BE2C (cell line): Measurements from ENCODE around the gene WRAP53.

Source experiments
- DNase-seq: peaks from one replicate; pipeline ENCODE4 v3.0.0-alpha.2; 2020
- H3K27me3 ChIP-seq: fragments of 250-450 bp; sonication (Bioruptor Pico); 2 replicates; pipeline ENCODE4 v1.5.1; 2020; ENCODE audit warnings: mild to moderate bottlenecking
- H3K36me3 ChIP-seq: fragments of 250-450 bp; sonication (Bioruptor Pico); 2 replicates; pipeline ENCODE4 v1.5.1; 2020; ENCODE audit warnings: mild to moderate bottlenecking
- H3K4me1 ChIP-seq: fragments of 250-450 bp; sonication (Bioruptor Pico); 2 replicates; pipeline ENCODE4 v1.5.1; 2020
- H3K4me3 ChIP-seq: 2 replicates; pipeline ENCODE4 v1.5.1; 2011; ENCODE audit warnings: low read depth, low read length
- H3K9me3 ChIP-seq: fragments of 250-450 bp; sonication (Bioruptor Pico); 2 replicates; pipeline ENCODE4 v1.5.1; 2020
- TF ChIP-seq, protein P1 (sequence below): IDR thresholded peaks from 2 replicates; pipeline ENCODE4 v1.5.1; 2012; ENCODE audit warnings: mild to moderate bottlenecking, low read depth, low read length

The WRAP53 gene

DNA sequence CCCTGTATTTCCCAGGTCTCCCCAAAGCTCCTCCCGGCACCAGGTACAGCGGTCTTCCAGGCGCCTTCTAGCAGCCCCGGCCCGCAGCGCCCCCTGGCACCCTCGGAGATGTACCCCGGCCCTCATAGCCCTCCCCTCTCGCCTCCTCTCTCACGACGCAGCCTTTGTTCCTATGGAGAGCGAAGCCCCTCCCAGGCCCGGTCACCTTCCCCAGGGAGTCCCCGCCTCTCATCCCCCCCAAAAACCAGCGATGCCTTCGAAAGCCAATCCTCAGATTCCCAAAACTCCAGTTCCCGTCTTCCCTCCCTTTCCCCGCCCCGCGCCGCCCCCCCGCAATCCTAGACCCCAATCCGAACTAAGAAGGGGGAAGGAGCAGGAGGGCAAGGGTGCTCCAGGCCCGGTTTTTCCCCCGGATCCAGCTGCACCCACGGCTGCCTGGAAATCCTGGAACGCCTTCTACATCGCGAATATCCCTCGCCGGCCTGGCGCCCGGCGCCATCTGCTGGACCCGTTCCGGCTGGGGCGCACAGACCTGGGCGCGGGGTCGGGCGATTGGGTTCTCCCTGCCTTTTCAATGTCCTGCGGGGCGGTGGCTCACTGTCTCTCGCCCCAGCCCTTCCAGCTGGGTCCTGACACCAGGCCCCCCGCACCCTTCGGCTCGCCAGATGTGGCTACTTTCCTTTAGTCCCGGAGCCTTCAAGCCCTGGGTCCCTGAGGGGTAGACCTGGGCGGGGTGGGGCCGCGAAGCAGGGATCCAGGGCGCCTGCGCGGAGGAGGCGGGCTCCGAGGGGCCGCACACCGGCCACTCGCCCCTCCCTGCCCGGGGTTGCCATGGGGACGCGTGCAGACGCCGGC is 28.9 kb downstream of the WRAP53 start, which contains the start of gene DNAH2:
Gene DNAH2, plus strand, starts transcription at position 844 of the 855 bp plus-strand sequence. CDS start 1,991 bp downstream, outside the sequence.
- no peaks in the 10 kb centered on the region for H3K4me1 ChIP-seq
- peak; percentile 87 for DNase-seq
- H3K36me3 ChIP-seq: no peaks in the 10 kb centered on the region
- no peaks in the 10 kb centered on the region for H3K9me3 ChIP-seq
- TF ChIP-seq, protein P1, sequence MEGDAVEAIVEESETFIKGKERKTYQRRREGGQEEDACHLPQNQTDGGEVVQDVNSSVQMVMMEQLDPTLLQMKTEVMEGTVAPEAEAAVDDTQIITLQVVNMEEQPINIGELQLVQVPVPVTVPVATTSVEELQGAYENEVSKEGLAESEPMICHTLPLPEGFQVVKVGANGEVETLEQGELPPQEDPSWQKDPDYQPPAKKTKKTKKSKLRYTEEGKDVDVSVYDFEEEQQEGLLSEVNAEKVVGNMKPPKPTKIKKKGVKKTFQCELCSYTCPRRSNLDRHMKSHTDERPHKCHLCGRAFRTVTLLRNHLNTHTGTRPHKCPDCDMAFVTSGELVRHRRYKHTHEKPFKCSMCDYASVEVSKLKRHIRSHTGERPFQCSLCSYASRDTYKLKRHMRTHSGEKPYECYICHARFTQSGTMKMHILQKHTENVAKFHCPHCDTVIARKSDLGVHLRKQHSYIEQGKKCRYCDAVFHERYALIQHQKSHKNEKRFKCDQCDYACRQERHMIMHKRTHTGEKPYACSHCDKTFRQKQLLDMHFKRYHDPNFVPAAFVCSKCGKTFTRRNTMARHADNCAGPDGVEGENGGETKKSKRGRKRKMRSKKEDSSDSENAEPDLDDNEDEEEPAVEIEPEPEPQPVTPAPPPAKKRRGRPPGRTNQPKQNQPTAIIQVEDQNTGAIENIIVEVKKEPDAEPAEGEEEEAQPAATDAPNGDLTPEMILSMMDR: peak; percentile 40
- H3K27me3 ChIP-seq: peaks cover 4% of the 10 kb centered on the region; the same call in 1 of the 2 replicates
- peak within 1 kb of the TSS; percentile 55 for H3K4me3 ChIP-seq

GRCh38 chr17:7717756-7718350 is 29.6 kb downstream of the WRAP53 start:
- DNase-seq: no peak
- no peaks in the 10 kb centered on the region for H3K4me1 ChIP-seq
- peak overlapping the region; percentile 55 for H3K4me3 ChIP-seq

GRCh38 chr17:7719661-7720060 is 31.4 kb downstream of the WRAP53 start:
- no peak for DNase-seq
- Histone ChIP-seq H3K4me3 (no peak overlapping the region), H3K36me3 (no peaks in the 10 kb centered on the region), H3K4me1 (no peaks in the 10 kb centered on the region), H3K27me3 (peaks cover 7% of the 10 kb centered on the region; the same call in 1 of the 2 replicates), H3K9me3 (no peaks in the 10 kb centered on the region)
- TF ChIP-seq, protein P1: no peak

More at GRCh38 chr17:7717756-7718350, 29.6 kb downstream of the WRAP53 start:
- TF ChIP-seq, protein P1: no peak
- Histone ChIP-seq H3K36me3 (no peaks in the 10 kb centered on the region), H3K27me3 (peaks cover 7% of the 10 kb centered on the region; the same call in 1 of the 2 replicates), H3K9me3 (no peaks in the 10 kb centered on the region)

- H3K36me3 ChIP-seq: no peaks in the 10 kb centered on the region
- TF ChIP-seq, protein P1: no peak
- H3K4me1 ChIP-seq: no peaks in the 10 kb centered on the region
- no peak overlapping the region for H3K4me3 ChIP-seq
- no peak for DNase-seq
- H3K9me3 ChIP-seq: no peaks in the 10 kb centered on the region
- peaks cover 7% of the 10 kb centered on the region; the same call in 1 of the 2 replicates for H3K27me3 ChIP-seq
Observed at GRCh38 chr17:7720125-7720524, 31.8 kb downstream of the WRAP53 start.

DNA sequence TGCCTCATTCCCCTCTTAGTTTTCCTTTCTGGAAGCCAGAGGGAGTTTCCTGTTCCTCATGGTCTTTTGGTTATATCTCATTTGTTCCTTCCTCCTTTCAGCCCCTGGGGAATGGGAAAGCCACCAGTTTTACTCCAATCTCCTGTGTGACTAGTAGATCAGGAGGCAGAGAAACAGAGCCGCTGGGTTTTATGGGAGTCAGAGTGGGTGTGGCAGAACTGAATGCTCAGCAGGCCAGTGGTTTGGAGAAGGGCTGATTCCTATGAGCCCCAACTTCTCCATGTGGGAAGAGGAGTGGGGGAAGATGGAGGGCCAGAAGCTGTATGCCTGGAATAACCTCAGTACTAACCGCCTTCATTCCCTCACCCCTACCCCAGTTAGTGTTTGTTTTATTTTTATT is 33.3 kb downstream of the WRAP53 start:
- no peak for DNase-seq
- H3K36me3 ChIP-seq: no peaks in the 10 kb centered on the region
- peaks cover 7% of the 10 kb centered on the region; the same call in 1 of the 2 replicates for H3K27me3 ChIP-seq
- TF ChIP-seq, protein P1: no peak
- H3K4me1 ChIP-seq: no peaks in the 10 kb centered on the region
- no peak overlapping the region for H3K4me3 ChIP-seq
- H3K9me3 ChIP-seq: no peaks in the 10 kb centered on the region
